HG03460 (cell line): ENCODE measurements around the gene PPP1R12B.
"Not testable (repeated sequence)": the region's sequence is repeated elsewhere in the genome, so short reads cannot be mapped to it uniquely, and the experiment has no call there.

Source experiments
- ATAC-seq: cut with Tn5 transposase; IDR thresholded peaks from one replicate; pipeline ENCODE4 v1.9.1; 2021; ENCODE audit not compliant: unreplicated experiment

PPP1R12B gene

DNA sequence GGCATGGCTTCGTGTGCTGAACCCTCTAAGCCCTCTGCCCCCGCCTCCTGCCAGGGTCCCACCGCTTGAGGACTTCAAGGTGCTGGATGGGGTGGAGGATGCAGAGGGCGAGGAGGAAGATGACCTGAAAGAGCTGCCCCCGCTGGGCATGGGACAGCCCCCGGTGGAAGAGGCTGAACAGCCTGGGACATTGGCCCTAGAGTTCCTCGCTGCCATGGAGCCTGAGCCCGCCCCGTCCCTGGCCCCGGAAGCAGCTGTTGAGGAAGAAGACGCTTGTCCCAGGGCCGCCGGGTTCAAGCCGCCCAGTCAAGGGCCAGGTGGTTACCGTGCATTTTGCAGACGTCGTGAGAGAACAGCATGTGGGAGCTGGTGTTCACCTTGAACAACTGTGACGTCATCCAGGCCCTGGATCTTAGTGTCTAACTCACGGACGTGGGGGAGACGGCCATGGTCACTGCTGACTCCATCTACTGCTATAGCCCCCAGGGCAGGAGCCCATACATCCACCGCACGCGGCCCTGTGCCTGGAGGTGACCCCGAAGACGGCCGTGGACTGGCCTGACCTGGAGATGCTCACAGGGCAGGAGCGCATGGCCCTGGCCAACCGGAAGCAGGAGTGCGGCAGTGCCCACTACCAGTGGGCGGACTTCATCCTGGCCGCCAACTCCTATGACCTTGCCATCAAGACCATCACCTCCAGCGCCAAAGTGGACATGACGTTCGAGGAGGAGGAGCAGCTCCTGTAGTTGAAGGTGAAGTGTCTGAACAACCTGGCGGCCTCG is 90.1 kb downstream of the PPP1R12B start:
- ATAC-seq: no peak

DNA sequence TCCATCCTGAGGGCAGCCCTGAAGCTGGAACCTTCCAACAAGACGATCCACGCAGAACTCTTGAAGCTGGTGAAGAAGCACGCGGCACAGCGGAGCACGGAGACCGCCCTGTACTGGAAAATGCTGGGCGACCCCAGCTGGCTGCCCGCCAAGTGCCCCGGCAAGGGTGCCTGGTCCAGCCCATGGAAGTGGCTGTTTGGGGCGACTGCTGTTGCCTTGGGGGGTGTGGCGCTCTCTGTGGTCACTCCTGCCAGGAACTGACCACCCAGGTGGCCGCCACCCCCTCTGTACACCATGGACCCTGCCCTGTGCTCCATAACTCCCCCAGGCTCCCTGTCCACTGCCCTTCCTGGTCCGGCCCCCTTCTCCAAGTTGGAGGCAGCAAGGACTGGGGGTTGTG is 90.8 kb downstream of the PPP1R12B start:
- ATAC-seq: no peak

DNA sequence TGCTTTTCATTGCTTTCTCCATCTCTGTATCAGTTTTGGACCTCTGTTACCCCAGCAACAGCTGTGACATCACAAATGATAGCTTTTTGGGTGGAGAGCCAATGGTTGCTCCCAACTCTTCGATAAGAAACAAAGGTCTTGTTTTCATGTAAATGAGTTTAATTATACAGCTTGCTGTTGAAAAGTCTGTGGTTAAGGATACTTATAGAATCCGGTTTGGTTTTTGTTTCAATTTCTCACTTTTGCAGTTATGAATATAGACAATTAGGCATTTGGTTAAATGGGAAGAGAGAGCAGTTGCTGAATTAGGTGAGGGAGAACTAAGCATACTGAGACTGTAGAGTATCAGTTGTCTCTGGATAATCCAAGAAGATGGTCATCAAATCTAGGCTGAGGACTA is 99.6 kb downstream of the PPP1R12B start:
- ATAC-seq: not testable (repeated sequence)

DNA sequence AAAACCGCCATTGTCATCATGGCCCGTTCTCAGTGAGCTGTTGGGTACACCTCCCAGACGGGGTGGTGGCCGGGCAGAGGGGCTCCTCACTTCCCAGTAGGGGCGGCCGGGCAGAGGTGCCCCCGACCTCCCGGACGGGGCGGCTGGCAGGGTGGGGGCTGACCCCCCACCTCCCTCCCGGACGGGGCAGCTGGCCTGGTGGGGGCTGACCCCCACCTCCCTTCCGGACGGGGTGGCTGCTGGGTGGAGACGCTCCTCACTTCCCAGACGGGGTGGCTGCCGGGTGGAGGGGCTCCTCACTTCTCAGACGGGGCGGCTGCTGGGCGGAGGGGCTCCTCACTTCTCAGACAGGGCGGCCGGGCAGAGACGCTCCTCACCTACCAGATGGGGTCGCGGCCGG is 103.1 kb downstream of the PPP1R12B start:
- not testable (repeated sequence) for ATAC-seq

DNA sequence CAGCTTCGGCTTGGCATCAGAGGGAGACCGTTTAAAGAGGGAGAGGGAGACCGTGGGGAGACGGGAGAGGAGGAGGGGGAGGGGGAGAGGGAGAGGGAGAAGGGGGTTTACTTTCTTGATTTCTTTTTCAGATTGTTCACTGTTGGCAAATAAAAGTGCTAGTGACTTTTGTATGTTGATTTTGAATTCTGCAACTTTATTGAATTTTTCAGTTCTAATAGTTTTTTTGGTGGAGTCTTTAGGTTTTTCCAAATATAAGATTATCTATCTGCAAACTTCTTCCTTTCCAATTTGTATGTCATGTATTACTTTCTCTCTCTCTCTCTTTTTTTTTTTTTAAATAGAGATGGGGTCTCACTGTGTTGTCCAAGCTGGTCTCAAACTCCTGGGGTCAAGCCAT is 104.0 kb downstream of the PPP1R12B start:
- no peak for ATAC-seq

DNA sequence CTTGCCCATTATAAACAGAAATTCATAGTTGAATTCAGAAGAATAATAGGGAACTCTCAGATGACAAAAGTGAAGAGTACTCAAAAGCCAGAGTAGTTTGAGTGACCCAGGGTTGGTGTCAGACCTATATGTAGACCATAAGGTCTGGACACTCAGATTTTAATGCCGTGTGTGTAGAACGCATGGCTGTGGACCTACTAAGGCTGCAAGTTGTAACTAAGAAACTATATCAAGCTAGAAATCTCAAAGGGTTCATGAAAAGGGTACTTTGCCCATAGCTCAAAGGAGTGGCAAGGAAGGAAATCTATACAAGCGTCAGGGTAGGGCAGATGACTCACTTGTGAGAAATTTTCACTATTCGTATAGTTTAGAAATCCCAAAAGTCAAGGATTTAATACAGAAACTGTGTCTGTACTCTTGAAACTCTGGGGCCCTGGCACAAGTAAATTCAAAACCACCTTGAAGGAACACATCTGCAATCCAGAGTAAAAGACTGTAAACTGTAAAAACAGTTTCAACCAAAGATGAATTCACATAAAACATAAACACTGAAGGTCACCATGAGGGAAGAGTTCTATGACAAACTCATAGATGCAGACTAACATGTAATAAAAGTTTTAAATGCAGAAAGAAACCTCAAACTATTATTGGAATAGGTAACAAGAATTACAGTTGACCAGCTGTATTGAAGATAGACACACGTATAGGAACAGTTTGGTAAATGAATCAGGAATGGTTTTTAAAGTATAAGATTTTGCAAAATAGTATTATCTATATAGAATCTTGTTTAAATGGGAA is 108.1 kb downstream of the PPP1R12B start:
- not testable (repeated sequence) for ATAC-seq

DNA sequence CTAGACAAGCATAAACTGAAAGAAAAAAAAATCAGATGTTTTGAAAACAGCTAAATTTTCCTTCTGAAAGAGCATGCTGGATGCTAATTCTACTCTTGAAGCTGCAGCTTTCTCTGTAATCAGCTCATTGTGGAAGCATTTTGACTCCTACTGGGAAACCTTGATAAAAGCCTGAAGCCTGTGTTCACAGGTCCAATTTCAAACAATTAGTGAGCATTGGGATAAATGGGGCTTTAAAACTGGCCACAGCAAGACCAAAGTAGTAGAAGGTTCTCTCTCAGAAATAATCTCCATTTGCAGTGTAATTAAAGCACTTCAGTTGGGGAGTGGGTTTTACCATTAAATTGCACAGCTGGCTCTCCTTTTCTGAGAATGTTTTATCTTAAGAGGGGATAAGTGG is 110.2 kb downstream of the PPP1R12B start:
- not testable (repeated sequence) for ATAC-seq

DNA sequence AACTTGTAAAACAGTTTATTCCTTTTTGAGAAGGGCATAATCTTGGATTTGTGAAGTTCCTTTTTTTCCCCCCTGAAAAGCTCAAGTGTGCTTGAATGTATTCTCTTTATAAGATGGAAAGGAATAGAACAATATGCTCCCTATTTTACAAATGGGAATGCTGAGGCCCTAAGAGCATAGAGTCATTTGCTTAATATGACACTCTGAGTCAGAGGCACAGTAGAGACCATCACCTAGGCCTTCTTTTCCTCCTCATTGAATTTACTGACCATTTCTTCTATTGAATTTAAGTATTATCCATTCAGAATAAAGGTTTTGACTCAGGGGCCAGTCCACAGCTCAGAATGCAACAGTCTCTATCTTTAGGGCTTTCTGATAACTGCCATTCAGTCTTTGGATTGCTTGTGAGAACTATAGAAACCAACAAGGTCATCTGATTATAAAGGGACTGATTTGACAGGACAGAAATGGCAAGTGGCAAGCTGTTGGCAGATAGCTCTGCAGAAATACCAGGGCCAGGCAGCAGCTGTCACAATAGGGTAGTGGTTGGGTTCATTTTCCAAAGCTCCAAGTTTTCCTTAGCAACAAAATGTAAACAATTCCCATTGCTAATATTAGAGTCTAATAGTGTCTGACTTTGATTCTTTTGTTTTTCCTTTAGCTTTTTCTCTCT is 111.1 kb downstream of the PPP1R12B start:
- not testable (repeated sequence) for ATAC-seq

DNA sequence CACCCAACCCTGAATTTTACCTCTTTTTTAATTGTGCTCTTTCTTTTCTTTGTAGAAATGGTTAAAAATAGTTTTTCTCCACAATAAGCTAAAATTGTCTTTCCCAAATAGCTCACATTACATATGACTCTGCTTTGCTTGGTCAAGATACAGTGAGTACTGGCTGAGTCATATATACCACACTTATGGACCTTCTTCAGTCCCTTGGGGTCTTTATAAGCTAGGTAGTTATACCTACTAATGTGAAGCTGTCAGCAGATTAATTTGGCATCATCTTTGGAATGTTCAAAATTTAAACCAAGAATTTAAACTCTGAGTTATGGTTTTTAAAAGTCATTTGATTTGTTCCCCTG is 111.6 kb downstream of the PPP1R12B start:
- ATAC-seq: not testable (repeated sequence)

DNA sequence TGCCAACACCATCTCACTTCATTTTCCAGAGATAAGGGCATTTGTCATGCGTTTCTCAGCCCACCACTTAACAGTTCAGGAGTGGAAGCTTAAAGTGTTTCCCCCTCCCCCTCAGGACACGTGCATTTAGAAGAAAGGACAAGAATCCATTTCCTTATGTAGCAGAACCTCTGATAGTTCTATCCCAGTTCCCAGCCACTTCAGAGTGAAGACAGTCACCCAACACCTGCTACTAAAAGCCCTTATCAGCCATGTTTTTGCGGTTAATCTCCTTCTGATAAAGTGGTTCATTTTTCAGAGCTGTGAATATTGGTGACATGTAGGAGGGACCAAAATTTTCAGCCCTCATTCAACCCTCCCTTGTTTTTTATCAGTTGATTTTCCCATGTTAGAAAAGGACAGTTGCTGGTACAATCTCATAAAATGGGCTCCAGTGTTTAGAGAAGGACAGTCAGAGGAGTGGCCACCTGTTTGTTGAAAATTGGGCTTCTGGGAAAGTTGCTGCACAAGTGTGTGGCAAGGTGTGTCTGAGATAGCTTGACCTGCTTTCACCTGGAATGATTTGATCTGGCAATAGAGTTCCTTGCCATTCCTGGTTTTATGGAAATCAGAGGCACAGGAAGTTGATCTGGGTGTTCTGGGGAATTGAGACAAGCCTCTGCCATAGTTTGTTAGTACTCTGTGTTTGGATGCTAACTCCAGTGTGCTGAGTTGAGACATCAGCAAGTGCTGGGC is 114.0 kb downstream of the PPP1R12B start:
- no peak for ATAC-seq

DNA sequence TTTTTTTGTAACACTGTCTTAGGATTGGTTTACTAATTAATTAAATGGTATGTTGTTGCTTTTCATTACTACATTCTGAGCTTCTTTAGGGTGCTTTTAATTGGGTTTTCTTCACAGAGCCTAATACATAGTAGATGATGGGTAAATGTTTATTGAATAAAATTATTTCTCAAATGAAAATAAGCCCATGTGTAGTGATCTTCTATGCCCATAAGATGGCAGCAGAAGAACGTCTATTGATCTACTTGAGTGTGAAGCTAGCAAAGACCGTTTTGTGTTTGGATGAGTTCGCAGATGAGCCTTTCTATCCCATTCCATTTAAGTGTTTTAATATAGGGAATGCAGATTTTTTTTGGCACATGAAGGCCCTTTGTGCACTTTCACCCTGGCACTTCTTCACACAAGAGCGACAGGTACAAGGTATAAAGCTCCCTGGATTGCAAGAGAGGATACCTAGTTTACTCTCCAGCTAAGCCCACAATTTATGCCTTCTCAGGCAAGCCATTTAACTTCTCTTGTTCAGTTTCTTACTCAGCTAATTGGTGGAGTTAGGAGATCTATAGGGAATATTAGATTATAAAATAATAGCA is 115.7 kb downstream of the PPP1R12B start:
- not testable (repeated sequence) for ATAC-seq

DNA sequence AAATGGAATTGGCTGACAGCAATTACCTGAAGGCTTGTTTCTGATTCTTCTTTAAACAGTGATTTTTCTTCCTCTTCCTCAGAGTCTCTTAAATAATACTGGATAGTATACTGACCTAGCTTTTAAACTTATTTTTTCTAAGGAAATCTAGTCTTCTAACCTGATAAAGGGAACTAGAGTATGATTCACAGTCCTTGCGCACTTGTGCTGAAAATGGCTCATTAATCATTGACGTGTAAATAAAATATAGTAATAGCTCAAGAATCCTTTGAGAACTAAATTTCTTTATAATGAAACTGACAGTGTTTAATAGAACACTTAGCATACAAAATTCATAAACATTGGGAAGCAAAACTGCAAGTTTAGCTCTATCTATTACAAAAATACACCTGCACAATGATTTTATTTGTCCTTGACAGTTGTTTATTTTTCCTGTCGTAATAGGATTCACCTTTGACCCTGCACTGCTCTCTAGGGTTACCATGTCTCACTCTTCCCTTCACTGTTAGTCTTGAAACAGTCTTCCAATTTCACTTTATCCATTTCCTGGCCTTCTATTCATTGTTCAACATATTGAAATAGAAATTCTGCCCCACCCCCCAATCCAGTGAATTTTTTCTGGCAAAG is 117.3 kb downstream of the PPP1R12B start:
- not testable (repeated sequence) for ATAC-seq

DNA sequence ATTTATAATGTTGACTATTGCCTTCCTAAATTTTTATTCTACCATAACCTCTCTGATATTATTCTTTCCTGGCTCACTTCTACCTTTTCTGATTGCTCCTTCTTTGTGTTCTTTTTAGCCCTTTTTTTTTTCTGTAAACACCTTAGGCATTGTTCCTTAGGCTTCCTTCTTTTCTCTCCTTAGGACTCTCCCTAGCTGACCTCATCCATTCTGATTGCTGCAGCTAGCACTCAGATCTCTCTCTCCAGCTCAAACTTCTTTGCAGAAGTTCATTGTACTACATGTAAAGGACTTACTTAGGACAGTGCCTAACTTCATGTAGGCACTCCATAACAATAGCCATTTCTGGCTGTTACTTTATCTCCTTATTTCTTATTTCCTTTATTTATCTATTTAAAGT is 117.8 kb downstream of the PPP1R12B start:
- ATAC-seq: not testable (repeated sequence)

DNA sequence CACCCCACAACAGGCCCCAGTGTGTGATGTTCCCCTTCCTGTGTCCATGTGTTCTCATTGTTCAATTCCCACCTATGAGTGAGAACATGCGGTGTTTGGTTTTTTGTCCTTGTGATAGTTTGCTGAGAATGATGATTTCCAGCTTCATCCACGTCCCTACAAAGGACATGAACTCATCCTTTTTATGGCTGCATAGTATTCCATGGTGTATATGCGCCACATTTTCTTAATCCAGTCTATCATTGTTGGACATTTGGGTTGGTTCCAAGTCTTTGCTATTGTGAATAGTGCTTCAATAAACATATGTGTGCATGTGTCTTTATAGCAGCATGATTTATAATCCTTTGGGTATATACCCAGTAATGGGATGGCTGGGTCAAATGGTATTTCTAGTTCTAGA is 118.9 kb downstream of the PPP1R12B start:
- not testable (repeated sequence) for ATAC-seq

DNA sequence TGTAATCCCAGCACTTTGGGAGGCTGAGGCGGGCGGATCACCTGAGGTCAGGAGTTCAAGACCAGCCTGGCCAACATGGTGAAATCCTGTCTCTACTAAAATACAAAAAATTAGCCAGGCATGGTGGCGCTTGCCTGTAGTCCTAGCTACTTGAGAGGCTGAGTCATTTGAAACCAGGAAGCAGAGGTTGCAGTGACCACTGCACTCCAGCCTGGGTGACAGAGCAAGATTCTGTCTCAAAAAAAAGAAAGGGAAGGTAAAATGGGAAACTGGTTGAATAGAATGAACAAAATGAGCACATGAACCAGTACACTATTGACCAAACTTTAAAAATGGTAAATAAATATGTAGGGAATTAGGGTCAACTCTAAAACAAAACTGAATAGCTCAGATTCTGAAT is 120.2 kb downstream of the PPP1R12B start:
- not testable (repeated sequence) for ATAC-seq

DNA sequence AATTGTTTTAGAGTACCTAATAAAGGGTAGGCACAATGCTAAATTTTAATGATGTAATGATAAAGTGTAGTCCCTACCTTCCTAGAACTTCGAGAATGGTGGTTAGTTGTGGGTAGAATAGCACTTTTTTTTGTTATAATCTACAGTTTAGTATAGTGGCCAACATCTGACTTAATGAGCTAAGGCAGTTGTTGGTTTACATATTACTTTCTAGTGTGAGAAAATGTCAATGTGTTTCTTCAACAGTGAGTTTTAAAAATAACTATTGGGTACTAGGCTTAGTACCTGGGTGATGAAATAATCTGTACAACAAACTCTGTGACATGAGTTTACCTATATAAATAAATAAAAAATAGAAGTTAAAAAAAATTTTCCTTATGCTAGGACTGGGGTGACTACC is 120.6 kb downstream of the PPP1R12B start:
- ATAC-seq: not testable (repeated sequence)

DNA sequence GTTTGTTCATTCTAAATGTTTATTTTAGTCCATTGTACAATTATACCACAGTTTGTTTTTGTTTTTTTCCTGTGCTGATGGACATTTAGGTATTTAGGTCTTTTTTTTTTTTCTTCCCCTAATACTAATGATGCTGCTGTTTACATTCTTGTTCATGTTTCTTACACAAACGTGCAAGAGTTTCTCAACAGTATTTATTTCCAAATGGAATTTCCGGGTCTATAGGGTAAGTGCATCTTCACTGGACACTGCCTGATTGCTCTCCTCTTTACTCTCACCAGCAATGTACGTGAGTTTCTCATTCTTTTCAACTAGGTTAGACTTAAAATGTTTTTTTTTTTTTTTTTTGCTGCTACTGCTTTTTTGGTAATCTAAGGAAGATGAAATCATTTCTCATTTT is 122.7 kb downstream of the PPP1R12B start:
- no peak for ATAC-seq

DNA sequence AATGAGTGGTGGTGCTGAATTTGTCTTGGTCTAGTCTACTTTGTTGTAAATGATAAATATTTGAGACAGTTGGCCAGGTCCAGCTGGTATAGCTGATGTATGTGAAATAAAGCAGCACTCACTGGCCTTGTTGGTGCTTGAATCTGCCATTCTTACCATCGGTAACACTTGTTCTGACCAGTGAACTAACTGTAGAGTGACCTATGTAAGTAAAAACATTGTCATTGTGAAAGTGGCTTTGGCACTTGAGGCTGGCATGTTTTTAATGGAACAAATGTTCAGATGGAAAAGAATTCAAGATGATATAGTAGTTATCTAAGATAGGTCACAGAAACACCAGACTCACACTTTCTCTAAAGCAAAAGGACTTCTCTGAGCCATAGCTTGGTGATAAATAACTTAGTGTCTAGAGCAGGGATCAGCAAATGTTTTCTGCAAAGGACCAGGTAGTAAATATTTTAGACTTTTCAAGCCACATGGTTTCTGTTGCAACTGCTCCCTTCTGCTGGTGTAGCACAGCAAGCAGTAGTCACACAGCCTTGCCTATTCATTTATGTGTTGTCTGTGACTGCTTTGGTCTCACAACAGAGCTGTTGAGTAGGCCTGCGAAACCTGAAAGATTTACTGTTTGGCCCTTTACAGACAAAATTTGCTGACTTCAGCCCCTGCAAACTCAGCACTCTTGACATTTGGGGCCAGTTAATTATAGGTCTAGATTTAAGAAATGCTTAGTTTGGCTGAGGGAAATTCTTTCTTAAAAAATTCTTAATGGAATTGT is 124.0 kb downstream of the PPP1R12B start:
- ATAC-seq: not testable (repeated sequence)

DNA sequence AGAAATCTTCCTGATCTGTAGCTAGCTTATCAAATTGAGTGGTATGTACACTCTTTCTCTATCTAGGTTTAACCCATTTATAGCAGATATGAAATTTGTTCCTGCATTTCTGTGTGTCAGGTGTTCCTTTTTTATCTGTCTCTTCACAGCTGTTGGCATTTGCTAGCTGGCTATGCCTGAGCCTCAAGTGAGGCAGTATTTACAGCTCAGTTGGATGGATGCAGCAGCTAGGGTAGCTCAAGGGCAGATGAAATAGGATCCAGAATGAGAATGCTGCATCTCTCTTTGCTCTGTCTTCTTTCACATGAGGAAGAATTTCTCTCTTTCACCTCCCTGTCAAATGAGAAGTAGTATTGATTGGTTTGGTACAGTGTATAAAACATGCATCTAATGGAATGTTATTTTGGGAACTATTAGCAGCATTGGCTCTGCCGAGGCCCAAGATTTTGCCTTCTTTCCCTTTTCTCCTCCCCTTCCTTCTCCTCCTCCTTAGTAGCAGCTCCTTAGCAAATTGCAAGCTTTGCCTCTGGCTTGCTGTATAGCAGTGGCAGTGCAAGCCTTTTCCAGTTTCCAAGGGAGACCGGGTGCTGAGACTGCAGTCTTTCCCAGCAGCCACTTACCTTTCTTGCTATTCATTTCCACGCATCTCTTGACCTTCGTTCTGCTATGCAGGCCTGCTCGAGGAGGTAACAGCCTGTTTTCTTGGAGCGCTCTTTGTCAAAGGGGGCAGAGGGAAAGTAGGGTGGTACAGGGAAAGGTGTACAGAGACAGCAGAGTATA is 125.0 kb downstream of the PPP1R12B start:
- not testable (repeated sequence) for ATAC-seq
